ENCODE results near the gene RNF224.
"Not testable (repeated sequence)": the region's sequence is repeated elsewhere in the genome, so short reads cannot be mapped to it uniquely, and the experiment has no call there.

RNF224 gene

DNA sequence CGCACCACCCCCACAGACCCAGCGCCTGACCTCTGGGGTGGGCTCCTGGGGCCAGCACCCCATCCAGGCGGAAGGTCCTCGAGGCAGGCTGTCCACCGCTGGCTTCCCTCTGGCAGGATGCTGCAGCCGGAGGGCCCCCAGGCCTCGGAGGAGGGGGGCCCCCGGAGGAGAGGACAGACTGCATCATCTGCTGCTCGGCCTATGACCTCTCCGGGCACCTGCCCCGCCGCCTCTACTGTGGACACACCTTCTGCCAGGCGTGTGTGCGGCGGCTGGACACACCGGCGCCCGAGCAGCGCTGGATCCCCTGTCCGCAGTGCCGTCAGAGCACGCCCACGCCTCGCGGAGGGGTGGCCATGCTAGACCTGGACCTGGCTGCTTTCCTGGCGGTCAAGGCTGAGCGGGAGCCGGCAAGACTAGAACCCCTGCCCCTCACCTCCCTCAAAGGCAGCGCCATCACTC, 1.2 kb downstream of the RNF224 start:
- no peak for DNase-seq

DNA sequence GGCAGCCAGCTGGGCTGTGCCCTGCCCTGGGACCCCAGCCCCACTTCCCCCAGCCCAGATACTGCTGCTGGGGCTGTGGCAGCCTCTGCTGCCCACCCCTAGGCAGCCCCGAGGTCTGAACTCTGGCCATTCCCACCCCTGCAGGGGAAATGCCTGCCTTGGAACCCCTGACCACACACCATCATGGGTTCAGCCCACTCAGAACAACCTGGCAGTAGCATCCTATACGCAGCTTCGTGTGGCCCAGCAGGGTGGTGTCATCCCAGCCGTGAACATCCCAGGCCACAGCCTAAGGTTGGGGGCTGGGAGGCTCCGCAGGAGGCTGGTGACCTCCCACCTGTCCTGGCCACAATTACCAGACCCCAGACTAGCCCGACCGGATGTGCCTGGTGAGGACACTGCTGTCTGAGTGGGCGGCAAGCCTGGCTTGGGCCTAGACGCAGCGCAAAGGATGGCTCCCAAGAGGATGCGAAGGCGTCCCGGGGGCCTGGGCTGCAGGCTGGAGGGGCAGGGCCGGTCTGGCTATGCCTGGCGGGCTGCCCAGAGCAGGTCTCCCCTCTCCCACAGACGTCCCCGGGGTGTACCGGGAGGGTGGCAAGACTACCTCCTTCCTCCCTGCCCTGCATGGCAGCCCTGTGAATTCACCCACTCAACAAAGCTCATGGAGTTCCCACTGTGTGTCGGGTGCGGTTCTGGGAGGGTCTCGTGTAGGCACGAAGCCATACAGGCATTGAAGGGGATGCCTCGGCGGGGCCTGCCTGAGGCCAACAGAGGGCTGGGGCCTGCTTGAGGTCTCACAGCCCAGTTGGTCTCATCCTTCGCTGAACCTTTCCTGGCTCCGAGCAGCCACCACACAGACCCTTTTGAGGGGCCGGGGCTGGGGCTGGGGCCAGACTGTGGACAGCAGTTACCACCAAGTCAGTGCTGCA, 1.9 kb downstream of the RNF224 start:
- DNase-seq, result no peak

- no peak for DNase-seq
These were observed 2.8 kb downstream of the RNF224 start for GRCh38 chr9:137229903-137230704.

DNA sequence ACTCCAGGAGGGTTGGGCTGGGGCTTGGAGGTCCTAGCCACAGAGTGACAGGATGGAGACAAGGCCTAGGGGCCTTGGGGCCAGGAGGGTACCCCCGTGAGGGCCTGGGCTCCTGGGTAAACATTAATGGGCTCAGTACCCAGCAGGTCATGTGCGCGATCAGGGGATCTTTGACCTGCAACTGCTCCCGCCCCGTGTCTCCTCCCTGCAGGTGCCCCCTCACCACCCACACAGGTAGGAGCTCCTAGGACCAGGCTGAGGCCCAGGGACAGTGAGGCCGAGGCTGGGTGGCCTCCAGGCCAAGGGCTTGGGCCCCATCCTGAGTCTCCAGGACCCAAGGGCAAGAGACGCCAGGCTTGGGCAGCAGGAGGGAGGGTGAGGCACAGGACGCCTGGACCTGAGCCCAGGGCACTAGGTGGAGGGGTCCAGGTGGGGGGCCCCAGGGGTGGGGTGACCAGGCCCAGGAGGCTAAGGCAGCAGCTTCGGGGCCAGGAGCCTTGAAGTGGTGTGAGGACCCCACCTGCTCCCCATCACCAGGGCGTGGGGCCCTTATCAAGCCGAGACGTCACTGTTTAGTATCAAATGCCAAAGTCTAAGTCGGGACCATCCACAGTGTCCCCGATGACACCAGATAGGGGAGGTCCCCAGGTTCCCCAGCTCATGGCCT, 3.5 kb downstream of the RNF224 start, which contains the start of gene SLC34A3:
Gene SLC34A3 (plus strand): TSS at position 197 of the 667 bp plus-strand sequence. CDS start 802 bp downstream, outside the sequence.
- DNase-seq, result no peak

GRCh38 chr9:137231372-137232039, 4.2 kb downstream of the RNF224 start:
- DNase-seq, result no peak

GRCh38 chr9:137232101-137232500, 4.8 kb downstream of the RNF224 start:
- DNase-seq, result no peak

DNA sequence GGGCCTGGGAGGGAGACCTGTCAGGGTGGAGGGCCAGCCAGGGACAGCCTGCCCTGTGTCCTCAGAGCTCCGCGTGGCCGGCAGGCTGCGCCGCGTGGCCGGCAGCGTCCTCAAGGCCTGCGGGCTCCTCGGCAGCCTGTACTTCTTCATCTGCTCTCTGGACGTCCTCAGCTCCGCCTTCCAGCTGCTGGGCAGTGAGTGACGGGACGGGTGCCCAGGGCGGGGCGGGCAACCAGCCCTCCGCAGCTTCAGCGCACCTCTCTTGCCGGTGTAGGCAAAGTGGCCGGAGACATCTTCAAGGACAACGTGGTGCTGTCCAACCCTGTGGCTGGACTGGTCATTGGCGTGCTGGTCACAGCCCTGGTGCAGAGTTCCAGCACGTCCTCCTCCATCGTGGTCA, 5.2 kb downstream of the RNF224 start:
- no peak for DNase-seq

DNA sequence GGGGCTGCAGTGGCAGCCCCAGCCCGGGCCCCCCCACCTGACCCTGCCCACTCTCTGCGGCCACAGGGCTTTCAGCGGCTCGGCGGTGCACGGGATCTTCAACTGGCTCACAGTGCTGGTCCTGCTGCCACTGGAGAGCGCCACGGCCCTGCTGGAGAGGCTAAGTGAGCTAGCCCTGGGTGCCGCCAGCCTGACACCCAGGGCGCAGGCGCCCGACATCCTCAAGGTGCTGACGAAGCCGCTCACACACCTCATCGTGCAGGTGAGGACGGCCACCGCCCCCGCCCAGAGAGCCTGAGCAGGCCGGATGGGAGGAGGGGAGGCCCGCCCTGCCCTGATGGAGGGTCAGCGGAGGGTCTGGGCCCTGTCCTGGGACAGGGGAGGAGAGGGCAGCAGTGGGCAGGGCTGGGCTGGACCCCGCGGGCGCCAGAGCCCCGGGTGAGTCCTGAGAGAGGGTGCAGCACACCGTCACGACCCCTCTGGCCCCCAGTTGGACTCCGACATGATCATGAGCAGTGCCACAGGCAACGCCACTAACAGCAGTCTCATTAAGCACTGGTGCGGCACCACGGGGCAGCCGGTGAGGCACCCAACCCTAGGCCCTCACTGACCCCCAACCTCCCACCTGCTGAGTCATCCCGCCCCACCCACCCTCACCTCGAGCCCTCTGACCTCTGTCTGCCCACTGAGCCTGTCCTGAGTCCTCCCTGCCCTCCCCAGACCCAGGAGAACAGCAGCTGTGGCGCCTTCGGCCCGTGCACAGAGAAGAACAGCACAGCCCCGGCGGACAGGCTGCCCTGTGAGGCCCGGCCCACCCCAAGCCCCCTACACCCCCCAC, 6.1 kb downstream of the RNF224 start:
- DNase-seq, result no peak

DNA sequence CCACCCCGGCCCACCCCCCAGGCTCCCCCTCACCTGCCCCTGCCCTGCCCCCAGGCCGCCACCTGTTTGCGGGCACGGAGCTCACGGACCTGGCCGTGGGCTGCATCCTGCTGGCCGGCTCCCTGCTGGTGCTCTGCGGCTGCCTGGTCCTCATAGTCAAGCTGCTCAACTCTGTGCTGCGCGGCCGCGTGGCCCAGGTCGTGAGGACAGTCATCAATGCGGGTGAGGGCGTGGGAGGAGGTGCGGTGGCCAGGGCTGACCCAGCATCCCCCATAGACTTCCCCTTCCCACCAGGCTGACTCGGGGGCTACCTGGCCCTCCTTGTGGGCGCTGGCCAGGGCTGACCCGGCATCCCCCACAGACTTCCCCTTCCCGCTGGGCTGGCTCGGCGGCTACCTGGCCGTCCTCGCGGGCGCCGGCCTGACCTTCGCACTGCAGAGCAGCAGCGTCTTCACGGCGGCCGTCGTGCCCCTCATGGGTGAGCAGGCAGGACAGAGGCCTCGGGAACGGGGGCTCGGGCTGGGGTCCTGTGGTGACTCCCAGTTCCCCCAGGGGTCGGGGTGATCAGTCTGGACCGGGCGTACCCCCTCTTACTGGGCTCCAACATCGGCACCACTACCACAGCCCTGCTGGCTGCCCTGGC, 6.9 kb downstream of the RNF224 start:
- no peak for DNase-seq

GRCh38 chr9:137234758-137235423, 7.6 kb downstream of the RNF224 start:
- no peak for DNase-seq

DNA sequence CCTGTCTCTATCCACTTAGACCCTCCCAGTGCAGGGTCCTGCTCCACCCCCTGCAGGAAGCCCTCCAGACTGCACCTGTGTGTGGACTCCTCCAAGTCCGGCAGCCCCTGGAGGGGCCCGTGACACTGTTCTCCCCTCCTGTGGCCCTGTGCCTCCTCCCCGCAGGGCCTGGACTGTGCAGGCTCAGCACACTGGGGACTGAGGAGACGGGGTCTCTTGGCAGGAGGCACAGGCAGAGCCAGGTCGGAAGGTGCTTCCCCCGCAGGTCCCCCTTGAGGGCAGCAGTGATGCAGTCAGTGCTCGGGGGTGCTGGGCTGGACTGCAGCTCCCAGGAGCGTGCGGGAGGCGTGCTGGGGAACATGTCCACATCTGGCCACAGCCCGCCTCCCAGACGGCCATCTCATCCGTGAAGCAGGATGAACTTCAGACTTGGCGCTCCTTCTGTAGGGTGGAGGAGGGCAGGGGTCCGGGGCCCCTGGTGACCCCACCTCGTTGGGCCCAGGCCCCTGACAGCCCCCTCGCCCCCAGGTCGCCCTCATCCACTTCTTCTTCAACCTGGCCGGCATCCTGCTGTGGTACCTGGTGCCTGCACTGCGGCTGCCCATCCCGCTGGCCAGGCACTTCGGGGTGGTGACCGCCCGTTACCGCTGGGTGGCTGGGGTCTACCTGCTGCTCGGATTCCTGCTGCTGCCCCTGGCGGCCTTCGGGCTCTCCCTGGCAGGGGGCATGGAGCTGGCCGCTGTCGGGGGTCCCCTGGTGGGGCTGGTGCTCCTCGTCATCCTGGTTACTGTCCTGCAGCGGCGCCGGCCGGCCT, 8.3 kb downstream of the RNF224 start:
- DNase-seq, result no peak

- peak; percentile 88 for DNase-seq
These were observed 9.1 kb downstream of the RNF224 start for GRCh38 chr9:137236238-137236935.

DNA sequence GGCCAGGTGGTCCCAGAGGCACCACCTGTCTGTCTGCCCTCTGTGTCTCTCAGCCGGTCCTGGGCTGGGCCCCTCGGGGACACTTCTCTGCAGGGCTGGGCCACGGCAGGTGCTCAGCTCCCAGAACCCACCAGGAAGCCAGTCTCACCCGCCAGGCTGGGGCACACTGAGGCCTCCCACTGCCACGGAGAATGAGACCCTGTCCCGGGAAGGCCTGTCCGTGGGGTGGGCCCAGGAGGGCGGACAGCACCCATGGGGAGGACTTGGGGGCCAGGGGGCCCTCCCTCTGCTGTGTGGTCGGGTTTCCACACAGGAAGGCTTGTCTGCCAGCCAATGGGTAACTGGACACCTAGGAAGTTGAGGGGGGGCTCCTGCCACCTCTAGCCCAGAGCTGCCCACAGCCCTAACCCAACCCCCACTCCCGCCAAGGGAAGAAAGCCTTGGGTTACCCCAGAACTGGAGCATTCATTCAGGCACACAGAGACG, 9.7 kb downstream of the RNF224 start:
- no peak for DNase-seq

DNA sequence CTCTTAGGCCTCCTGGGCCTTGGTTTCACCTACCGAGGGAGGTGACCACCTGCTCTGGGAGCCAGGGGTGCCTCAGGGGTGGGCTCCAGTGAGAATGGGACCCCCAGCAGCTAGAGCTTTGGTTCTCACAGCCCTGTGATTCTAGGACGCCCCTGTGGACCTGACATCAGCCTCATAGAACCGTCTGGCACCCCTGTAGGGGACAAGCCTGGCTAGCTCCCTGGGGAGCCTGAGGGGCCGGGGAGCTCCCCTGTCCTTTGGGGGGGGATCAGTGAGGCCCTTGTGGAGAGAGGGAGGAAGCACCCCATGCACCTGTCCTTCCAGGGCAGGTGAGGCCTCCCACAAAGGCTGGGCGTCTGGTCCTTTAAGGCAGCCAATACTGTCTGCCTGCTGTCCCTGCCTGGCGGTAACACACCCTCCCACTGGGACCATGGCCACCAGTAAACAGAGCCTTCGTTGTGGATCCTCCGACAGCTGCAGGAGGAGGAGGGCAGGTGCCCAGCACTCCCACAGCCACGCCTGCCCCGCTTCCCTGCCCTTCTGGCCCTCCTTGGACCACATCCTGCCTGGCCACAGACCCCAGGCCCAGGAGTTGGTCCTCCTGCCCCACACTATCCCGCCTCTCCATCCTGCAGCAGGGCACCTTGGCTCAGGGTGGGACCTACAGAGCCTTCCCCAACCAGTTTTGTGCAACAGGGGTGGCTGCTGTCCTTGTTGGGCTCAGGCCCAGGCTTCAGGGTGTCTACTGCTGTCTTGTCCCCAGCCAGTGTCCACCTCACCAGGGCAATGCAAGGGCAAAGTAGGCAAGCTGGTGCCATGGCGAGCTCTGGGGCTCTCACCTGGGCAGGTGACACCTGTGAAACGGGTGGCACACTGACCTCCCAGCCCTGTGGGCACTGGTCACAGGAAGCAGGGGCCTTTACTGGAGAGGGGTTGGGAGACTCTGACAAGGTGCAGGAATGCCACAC, 10.7 kb downstream of the RNF224 start:
- DNase-seq, result no peak

DNA sequence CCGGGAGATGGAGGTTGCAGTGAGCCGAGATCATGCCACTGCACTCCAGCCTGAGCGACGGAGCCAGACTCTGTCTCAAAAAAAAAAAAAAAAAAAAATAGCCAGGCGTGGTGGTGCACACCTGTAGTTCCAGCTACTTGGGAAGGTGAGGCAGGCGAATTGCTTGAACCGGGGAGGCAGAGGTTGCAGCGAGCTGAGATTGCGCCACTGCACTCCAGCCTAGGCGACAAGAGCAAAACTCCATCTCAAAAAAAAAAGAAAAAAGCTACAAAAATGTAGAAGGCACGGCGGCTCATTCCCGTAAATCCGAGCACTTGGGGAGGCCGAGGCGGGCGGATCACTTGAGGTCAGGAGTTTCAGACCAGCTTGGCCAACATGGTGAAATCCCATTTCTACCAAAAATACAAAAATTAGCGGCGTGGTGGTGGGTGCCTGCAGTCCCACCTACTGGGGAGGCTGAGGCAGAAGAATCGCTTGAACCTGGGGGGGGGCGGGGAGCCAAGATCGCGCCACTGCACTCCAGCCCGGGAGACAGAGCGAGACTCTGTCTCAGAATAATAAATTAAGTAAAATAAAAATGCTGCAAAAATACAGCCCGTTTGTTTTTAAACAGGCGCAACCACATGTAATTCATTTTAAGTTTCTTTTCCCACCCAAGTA, 12.4 kb downstream of the RNF224 start:
- not testable (repeated sequence) for DNase-seq

GRCh38 chr9:137240318-137240840, 13.1 kb downstream of the RNF224 start:
- DNase-seq, result peak; percentile 56
